ENCODE results near the gene SORCS2. TPM values are rescaled to one million over a fixed set of nuclear protein-coding genes. Genes with fewer than 3 reads are reported as not detected.

SORCS2 gene
- total RNA-seq, 1 experiment from 2014 or later, result 4.1 TPM

GRCh38 chr4:7208509-7209451 lies 16.4 kb downstream of the SORCS2 start:
- H3K79me2 ChIP-seq (ENCODE audit: low read length), result peaks cover 65% of the 10 kb centered on the region
- H3K9me3 ChIP-seq (ENCODE audit: low read length), result no peaks in the 10 kb centered on the region
- TF ChIP-seq EZH2phosphoT487 (IDR thresholded peaks at IDR 0.05; ENCODE audit: borderline replicate concordance, low read length) (no peak), CTCF (conservative IDR thresholded peaks at IDR 0.05; ENCODE audit: low read depth, low read length) (no peak), EZH2 (IDR thresholded peaks at IDR 0.05; ENCODE audit: low read length, unreplicated experiment) (no peak)
- H3K4me2 ChIP-seq (ENCODE audit: low read length), result no peak overlapping the region
- intact Hi-C loops (cut with micrococcal nuclease), result loop anchor here (5.0 kb wide), 1 partner anchor 54 kb away; no protein-coding TSS in a partner anchor
- peaks cover 4% of the 10 kb centered on the region; the same call in 1 of the 2 replicates for H3K36me3 ChIP-seq (ENCODE audit: low read depth, low read length)
- peaks cover 74% of the 10 kb centered on the region for H3K4me1 ChIP-seq (ENCODE audit: insufficient read depth, low read length)
- H2AFZ ChIP-seq (ENCODE audit: low read length), result no peak overlapping the region
- DNase-seq (no peak), ATAC-seq (no peak)
- no peak overlapping the region for H3K9ac ChIP-seq (ENCODE audit: low read length)
- ChIA-PET CTCF (no interaction called here), POLR2A (ENCODE audit: unreplicated experiment) (no interaction called here)
- peak overlapping the region; percentile 74 for H3K27ac ChIP-seq (ENCODE audit: low read length)
- no peak overlapping the region for H3K4me3 ChIP-seq (ENCODE audit: low read length)
- no peaks in the 10 kb centered on the region for H3K9me2 ChIP-seq (replicated peaks; ENCODE audit: low read length)
- BruUV-seq (replicated peaks), result no TSS peak
- H4K20me1 ChIP-seq (ENCODE audit: low read length), result no peaks in the 10 kb centered on the region
- H3K27me3 ChIP-seq (ENCODE audit: low read length), result no peaks in the 10 kb centered on the region
- peaks cover 7% of the 10 kb centered on the region for H3F3A ChIP-seq (ENCODE audit: low read length, unreplicated experiment)

- Histone ChIP-seq H3K27me3 (ENCODE audit: low read length) (no peaks in the 10 kb centered on the region), H3K4me3 (ENCODE audit: low read length) (no peak overlapping the region), H3K36me3 (ENCODE audit: low read depth, low read length) (peaks cover 4% of the 10 kb centered on the region; the same call in 1 of the 2 replicates), H2AFZ (ENCODE audit: low read length) (no peak overlapping the region), H3K4me1 (ENCODE audit: insufficient read depth, low read length) (peaks cover 73% of the 10 kb centered on the region), H3K9me2 (replicated peaks; ENCODE audit: low read length) (no peaks in the 10 kb centered on the region), H4K20me1 (ENCODE audit: low read length) (no peaks in the 10 kb centered on the region), H3K27ac (ENCODE audit: low read length) (peak overlapping the region; percentile 74), H3F3A (ENCODE audit: low read length, unreplicated experiment) (peaks cover 7% of the 10 kb centered on the region), H3K9ac (ENCODE audit: low read length) (no peak overlapping the region), H3K9me3 (ENCODE audit: low read length) (no peaks in the 10 kb centered on the region), H3K79me2 (ENCODE audit: low read length) (peaks cover 56% of the 10 kb centered on the region), H3K4me2 (ENCODE audit: low read length) (0 out of 2 replicates have a peak overlapping the region, but pooled peaks have one; percentile 30)
- BruUV-seq (replicated peaks), result no TSS peak
- CTCF ChIA-PET, result no interaction called here
- intact Hi-C loops (cut with micrococcal nuclease), result loop anchor here (5.0 kb wide), 1 partner anchor 53 kb away; no protein-coding TSS in a partner anchor
- POLR2A ChIA-PET (ENCODE audit: unreplicated experiment), result no interaction called here
- TF ChIP-seq EZH2 (IDR thresholded peaks at IDR 0.05; ENCODE audit: low read length, unreplicated experiment), result no peak
- TF ChIP-seq CTCF (conservative IDR thresholded peaks at IDR 0.05; ENCODE audit: low read depth, low read length), result no peak
- no peak for TF ChIP-seq EZH2phosphoT487 (IDR thresholded peaks at IDR 0.05; ENCODE audit: borderline replicate concordance, low read length)
- ATAC-seq (no peak), DNase-seq (peak; percentile 51)
Measured at GRCh38 chr4:7209699-7210098, 17.4 kb downstream of the SORCS2 start.

- no peak overlapping the region for H3K4me3 ChIP-seq (ENCODE audit: low read length)
- H3K9ac ChIP-seq (ENCODE audit: low read length), result no peak overlapping the region
- TF ChIP-seq EZH2 (IDR thresholded peaks at IDR 0.05; ENCODE audit: low read length, unreplicated experiment), result no peak
- no peak for TF ChIP-seq EZH2phosphoT487 (IDR thresholded peaks at IDR 0.05; ENCODE audit: borderline replicate concordance, low read length)
- TF ChIP-seq CTCF (conservative IDR thresholded peaks at IDR 0.05; ENCODE audit: low read depth, low read length), result no peak
- H3K27ac ChIP-seq (ENCODE audit: low read length), result peak overlapping the region; percentile 74
- H3K9me3 ChIP-seq (ENCODE audit: low read length), result no peaks in the 10 kb centered on the region
- H3K4me1 ChIP-seq (ENCODE audit: insufficient read depth, low read length), result peaks cover 62% of the 10 kb centered on the region
- H3K27me3 ChIP-seq (ENCODE audit: low read length), result no peaks in the 10 kb centered on the region
- CTCF ChIA-PET, result no interaction called here
- no peak overlapping the region for H2AFZ ChIP-seq (ENCODE audit: low read length)
- H3K4me2 ChIP-seq (ENCODE audit: low read length), result peak overlapping the region; percentile 37
- peaks cover 47% of the 10 kb centered on the region for H3K79me2 ChIP-seq (ENCODE audit: low read length)
- DNase-seq (peak; percentile 70), ATAC-seq (peak; percentile 31)
- peaks cover 7% of the 10 kb centered on the region for H3F3A ChIP-seq (ENCODE audit: low read length, unreplicated experiment)
- intact Hi-C loops (cut with micrococcal nuclease), result no loop called here
- peaks cover 4% of the 10 kb centered on the region; the same call in 1 of the 2 replicates for H3K36me3 ChIP-seq (ENCODE audit: low read depth, low read length)
- POLR2A ChIA-PET (ENCODE audit: unreplicated experiment), result no interaction called here
- no TSS peak for BruUV-seq (replicated peaks)
- no peaks in the 10 kb centered on the region for H3K9me2 ChIP-seq (replicated peaks; ENCODE audit: low read length)
- no peaks in the 10 kb centered on the region for H4K20me1 ChIP-seq (ENCODE audit: low read length)
Measured at GRCh38 chr4:7210824-7211223, 18.5 kb downstream of the SORCS2 start.

Measured in PC-3 (cell line).